ENCODE measurements around the gene PRTG.
"Not testable (repeated sequence)": the region's sequence is repeated elsewhere in the genome, so short reads cannot be mapped to it uniquely, and the experiment has no call there.

PRTG gene

GRCh38 chr15:55741833-55742497, 987 bp downstream of the PRTG start:
- no peak for DNase-seq

- DNase-seq, result no peak
Measured at GRCh38 chr15:55740981-55741832, 1.7 kb downstream of the PRTG start.

DNA sequence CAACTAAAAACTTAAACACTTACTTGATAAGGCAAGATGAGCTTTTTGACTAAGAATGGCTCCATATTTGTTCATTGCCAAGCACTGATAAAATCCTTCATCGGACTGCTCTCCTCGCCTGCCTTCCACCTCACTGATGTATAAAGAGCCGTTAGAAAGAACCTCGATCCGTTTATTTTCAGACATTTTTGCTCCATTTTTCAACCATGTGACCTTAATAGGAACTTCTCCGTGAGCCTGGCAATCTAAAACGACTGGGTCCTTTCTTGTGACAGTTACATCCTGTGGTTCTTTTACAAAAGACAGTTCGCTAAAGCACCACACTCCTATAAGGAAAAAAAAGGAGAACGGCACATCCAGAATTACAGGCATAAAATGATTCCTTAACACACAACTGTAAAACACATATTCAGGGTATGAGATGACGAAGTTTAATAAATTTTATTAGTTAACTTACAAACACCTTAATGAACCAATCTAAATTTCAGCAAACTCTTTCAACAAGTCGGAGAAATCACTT, 2.5 kb downstream of the PRTG start:
- no peak for DNase-seq

GRCh38 chr15:55739641-55740040, 3.3 kb downstream of the PRTG start:
- no peak for DNase-seq

- no peak for DNase-seq
Measured at GRCh38 chr15:55738715-55739114, 4.2 kb downstream of the PRTG start.

GRCh38 chr15:55737373-55737772, 5.6 kb downstream of the PRTG start:
- DNase-seq, result no peak

DNA sequence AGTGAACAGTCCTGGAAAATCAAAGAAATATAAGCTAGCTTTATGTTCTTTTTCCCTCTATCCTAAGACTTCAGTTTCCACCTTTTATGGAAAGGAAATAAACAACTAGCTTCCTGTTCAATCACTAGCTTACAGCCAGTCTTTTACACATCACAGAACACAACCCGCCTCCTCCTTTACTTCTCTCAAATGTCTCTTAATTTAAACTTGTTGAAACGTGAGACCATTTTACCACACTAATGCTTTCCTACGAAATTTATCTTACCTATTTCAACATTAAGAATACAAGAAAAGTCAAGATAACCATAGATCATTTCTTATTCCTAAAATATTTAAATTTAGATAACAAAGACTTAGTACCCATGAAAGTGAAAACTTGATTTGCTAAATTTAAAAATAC, 6.2 kb downstream of the PRTG start:
- DNase-seq, result no peak

DNA sequence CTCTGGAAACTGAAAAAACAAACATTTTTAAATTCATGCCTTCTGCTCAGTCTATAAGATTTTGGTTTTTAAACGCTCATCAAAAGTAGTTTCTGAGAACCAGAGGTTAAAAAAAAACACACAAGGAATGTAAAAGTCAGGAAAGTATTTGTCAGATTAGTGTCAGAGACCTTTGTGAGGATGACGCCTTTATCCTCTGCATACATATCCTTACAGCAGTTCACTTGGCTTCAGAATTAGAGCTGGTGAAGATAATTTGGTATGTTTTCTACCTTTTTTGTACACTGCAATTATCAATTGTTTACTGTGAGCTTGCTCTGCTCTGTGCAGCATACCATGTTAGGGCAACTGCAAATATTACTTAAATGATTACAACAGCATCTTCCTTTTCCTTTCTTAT, 8.3 kb downstream of the PRTG start:
- DNase-seq, result no peak

- DNase-seq, result not testable (repeated sequence)
Measured at GRCh38 chr15:55733461-55733860, 9.5 kb downstream of the PRTG start.

DNA sequence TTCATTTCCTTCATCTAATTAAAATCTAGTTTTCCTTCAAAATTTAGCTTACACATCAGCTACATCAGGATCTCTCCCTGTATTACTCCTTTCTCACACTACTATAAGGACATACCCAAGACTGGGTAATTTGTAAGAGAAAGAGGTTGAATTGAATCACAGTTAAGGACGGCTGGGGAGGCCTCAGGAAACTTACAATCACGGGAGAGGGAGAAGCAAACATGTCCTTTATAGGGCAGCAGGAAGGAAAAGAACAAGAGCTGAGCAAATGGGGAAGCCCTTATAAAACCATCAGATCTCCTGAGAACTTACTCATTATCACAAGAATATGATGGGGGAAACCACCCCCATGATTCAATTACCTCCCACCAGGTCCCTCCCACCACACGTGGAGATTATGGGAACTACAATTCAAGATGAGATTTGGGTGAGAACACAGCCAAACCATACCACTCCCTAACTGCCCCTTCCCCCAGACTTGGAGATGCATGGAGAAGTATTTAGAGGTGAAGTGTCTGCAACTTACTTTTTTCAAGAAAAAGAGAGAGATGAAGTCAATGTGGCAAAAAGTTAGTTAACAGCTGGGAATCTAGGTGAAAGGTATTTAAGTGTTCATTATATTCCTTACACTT, 21.3 kb downstream of the PRTG start:
- DNase-seq, result peak; percentile 10 to 30

- DNase-seq, result no peak
Measured at GRCh38 chr15:55715355-55716076, 27.4 kb downstream of the PRTG start.

DNA sequence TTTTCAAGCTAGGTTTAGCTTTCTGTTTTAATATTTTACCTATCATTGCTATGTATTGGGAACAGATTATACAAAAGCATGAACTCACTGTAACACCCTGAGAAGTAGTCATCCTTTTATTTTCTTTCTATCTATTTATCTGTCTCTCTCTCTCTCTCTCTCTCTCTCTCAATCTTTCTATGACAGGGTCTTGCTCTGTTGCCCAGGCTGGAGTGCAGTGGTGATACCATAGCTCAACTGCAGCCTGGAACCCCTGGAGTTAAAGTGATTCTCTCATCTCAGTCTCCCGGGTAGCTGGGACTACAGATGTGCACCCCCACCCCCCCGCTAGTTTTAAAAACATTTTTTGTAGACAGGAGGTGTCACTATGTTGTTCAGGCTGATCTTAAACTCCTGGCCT, 28.9 kb downstream of the PRTG start:
- no peak for DNase-seq

DNA sequence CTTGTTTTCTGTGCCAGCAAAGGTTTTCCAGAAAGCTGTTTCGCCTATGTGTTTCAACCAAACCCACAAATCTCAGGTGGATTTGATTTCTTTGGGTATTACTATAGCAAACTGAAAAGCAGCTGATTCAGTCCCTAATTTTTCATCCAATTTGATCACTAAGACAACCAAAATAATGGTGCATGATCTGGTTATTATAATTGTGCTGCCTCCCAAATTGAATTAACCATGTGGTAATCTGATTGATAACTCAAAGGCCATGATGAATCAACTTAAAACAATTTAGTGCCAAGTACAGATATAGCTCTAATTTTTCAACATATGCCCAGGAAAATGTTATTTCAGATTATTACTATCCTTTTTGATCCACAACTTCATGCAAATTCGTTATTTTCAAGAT, 30.6 kb downstream of the PRTG start:
- no peak for DNase-seq

DNA sequence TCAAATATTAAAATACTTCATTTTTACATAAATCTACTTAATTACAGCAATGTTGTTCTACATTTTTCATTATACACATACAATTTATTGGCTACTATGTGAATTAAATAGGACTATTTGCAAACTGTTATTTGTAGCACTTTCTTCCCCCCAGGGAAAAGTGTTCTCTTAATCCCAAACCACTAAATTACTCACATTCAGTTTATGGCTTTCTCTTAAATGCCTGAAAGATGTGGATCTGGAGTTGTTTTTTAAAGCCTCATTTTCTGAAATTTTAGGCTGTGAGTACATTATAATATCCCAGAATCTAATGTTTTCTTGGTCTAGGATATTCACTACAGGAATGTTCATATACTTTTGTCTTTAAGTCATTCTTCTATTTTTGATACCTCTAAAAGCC, 32.7 kb downstream of the PRTG start:
- no peak for DNase-seq

- no peak for DNase-seq
Measured at GRCh38 chr15:55709458-55709857, 33.5 kb downstream of the PRTG start.

- DNase-seq, result no peak
Measured at GRCh38 chr15:55708720-55709119, 34.2 kb downstream of the PRTG start.

DNA sequence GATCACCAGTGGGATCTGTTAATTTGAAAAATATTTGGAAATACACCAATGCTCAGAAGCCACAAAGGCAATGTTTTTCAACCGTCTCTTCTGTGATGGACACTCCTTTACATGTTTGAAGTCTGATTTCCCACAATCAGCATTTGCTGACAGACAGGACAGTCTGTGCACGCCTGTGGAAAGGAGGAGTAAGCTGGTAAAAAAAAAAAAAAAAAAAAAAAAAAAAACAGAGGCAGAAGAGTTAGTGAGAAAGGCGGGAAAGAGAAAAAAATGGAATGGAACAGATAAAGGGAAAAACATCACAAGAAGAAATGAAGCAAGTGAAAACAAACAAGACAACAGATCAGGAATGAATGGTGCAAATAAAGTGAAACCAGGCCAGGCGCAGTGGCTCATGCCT, 35.0 kb downstream of the PRTG start:
- no peak for DNase-seq

DNA sequence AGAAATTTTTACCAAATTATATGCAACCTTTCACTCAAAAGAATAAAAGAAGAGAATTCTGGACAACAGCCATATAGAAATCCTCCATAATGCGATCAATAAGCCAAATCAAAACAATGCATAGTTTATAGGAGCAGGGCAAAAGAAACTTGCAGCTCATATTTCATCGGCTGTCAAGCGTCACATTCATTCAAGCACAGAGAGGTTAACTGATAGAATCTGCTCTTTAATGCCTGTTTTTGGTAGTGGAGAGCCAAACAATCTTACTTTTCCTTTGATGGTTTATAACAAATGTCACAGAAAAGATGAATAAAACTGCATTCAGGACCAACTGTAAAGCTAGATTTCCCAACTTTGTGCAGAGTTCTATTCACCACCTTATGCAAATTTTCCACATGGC, 35.4 kb downstream of the PRTG start:
- no peak for DNase-seq

- DNase-seq, result no peak
Measured at GRCh38 chr15:55703873-55704301, 39.1 kb downstream of the PRTG start.

- DNase-seq, result no peak
Measured at GRCh38 chr15:55700876-55701275, 42.1 kb downstream of the PRTG start.

GRCh38 chr15:55698653-55699052, 44.3 kb downstream of the PRTG start:
- DNase-seq, result no peak

DNA sequence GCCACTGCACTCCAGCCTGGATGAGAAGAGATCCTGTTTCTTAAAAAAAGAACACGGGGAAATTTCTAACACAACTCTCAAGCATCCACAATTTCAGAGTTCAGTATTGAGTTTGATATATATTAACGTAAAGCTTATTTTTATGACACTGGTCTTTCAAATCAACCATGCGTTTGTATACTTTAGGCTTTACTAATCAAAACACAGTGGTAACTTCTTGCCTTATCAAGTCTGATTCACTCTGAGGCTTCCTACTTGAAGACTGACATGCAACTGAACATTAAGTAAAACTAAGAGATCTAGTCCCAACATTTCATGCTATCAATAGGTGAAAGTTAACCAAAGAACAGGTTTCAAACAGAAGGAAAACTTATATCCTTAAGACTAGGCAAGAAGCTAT, 46.7 kb downstream of the PRTG start:
- DNase-seq, result no peak

GRCh38 chr15:55695432-55695831, 47.5 kb downstream of the PRTG start:
- DNase-seq, result no peak

All from inflammatory macrophage (primary cell).